ENCODE measurements around the gene CACTIN. TPM values are rescaled to one million over a fixed set of nuclear protein-coding genes. Genes with fewer than 3 reads are reported as not detected.

Gene CACTIN
- total RNA-seq, 1 experiment from 2014 or later, result 33.2 TPM

DNA sequence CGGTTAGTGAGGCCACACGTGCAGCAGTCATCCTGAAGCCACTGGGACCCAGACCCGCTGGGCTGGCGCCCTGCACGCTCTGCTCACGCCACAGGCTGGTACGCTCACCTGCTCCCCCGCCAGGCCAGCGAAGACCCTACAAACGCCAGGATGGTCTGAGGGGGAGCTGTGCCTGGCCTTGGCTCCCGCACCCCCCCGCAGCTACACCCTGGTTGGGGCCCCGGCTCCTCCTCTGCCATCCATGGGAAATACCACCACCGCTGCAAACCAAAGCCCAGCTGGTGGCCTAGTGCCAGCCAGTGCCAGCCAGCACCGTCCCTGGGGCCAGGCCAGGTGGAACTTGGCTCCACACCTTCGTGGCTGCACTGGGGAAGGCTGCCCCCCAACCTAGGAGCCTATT lies 23.3 kb upstream of the CACTIN start:
- ATAC-seq (no peak), DNase-seq (ENCODE audit: low read depth, low spot score) (no peak)
- intact Hi-C loops (cut with micrococcal nuclease), result no loop called here
- no peaks in the 10 kb centered on the region for H3K9me2 ChIP-seq (ENCODE audit: insufficient read depth)
- H3K27me3 ChIP-seq (ENCODE audit: insufficient read depth, low read length), result no peaks in the 10 kb centered on the region
- no peaks in the 10 kb centered on the region for H3K9me3 ChIP-seq (ENCODE audit: control insufficient read depth in 1 of 2, insufficient read depth in 1 of 2, low read depth in 1 of 2, low read length in 2 of 2)
- no TSS peak for BruUV-seq (replicated peaks)
- no peak overlapping the region for H3K4me3 ChIP-seq (replicated peaks in 1 of 2; ENCODE audit: low read depth in 1 of 2, low read length in 2 of 2)
- POLR2A ChIA-PET, result no interaction called here
- no peaks in the 10 kb centered on the region for H3K79me2 ChIP-seq (ENCODE audit: insufficient read depth, low read length)
- no peaks in the 10 kb centered on the region for H3K4me1 ChIP-seq (ENCODE audit: control insufficient read depth in 1 of 2, insufficient read depth in 2 of 2, low read length in 2 of 2)
- TF ChIP-seq EGR1 (IDR thresholded peaks at IDR 0.05; ENCODE audit: low read depth) (no peak), SRF (IDR thresholded peaks at IDR 0.05; ENCODE audit: low read depth) (no peak), SIN3A (IDR thresholded peaks at IDR 0.05; ENCODE audit: low read depth) (no peak), YY1 (IDR thresholded peaks at IDR 0.05; ENCODE audit: extremely low read depth, insufficient replicate concordance, low read depth, low read length) (no peak), POLR2AphosphoS5 (IDR thresholded peaks at IDR 0.05; ENCODE audit: low read depth, low read length) (no peak), CEBPB (IDR thresholded peaks at IDR 0.05; ENCODE audit: low read depth) (no peak), RAD21 (IDR thresholded peaks at IDR 0.05; ENCODE audit: low read depth) (no peak), ZFX (IDR thresholded peaks at IDR 0.05) (no peak), JUND (IDR thresholded peaks at IDR 0.05) (no peak), CBX3 (IDR thresholded peaks at IDR 0.05; ENCODE audit: low read depth) (no peak), TCF7L2 (IDR thresholded peaks at IDR 0.05; ENCODE audit: borderline replicate concordance, extremely low read depth, insufficient read depth, insufficient read length) (no peak)
- TF ChIP-seq, protein P1, sequence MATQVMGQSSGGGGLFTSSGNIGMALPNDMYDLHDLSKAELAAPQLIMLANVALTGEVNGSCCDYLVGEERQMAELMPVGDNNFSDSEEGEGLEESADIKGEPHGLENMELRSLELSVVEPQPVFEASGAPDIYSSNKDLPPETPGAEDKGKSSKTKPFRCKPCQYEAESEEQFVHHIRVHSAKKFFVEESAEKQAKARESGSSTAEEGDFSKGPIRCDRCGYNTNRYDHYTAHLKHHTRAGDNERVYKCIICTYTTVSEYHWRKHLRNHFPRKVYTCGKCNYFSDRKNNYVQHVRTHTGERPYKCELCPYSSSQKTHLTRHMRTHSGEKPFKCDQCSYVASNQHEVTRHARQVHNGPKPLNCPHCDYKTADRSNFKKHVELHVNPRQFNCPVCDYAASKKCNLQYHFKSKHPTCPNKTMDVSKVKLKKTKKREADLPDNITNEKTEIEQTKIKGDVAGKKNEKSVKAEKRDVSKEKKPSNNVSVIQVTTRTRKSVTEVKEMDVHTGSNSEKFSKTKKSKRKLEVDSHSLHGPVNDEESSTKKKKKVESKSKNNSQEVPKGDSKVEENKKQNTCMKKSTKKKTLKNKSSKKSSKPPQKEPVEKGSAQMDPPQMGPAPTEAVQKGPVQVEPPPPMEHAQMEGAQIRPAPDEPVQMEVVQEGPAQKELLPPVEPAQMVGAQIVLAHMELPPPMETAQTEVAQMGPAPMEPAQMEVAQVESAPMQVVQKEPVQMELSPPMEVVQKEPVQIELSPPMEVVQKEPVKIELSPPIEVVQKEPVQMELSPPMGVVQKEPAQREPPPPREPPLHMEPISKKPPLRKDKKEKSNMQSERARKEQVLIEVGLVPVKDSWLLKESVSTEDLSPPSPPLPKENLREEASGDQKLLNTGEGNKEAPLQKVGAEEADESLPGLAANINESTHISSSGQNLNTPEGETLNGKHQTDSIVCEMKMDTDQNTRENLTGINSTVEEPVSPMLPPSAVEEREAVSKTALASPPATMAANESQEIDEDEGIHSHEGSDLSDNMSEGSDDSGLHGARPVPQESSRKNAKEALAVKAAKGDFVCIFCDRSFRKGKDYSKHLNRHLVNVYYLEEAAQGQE (IDR thresholded peaks at IDR 0.05; ENCODE audit: low read depth), result no peak
- TF ChIP-seq, protein P2, sequence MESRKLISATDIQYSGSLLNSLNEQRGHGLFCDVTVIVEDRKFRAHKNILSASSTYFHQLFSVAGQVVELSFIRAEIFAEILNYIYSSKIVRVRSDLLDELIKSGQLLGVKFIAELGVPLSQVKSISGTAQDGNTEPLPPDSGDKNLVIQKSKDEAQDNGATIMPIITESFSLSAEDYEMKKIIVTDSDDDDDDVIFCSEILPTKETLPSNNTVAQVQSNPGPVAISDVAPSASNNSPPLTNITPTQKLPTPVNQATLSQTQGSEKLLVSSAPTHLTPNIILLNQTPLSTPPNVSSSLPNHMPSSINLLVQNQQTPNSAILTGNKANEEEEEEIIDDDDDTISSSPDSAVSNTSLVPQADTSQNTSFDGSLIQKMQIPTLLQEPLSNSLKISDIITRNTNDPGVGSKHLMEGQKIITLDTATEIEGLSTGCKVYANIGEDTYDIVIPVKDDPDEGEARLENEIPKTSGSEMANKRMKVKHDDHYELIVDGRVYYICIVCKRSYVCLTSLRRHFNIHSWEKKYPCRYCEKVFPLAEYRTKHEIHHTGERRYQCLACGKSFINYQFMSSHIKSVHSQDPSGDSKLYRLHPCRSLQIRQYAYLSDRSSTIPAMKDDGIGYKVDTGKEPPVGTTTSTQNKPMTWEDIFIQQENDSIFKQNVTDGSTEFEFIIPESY (IDR thresholded peaks at IDR 0.05; ENCODE audit: extremely low read depth, insufficient replicate concordance, low read length), result no peak
- TF ChIP-seq, protein P3, sequence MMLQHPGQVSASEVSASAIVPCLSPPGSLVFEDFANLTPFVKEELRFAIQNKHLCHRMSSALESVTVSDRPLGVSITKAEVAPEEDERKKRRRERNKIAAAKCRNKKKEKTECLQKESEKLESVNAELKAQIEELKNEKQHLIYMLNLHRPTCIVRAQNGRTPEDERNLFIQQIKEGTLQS (IDR thresholded peaks at IDR 0.05), result no peak
- TF ChIP-seq, protein P4, sequence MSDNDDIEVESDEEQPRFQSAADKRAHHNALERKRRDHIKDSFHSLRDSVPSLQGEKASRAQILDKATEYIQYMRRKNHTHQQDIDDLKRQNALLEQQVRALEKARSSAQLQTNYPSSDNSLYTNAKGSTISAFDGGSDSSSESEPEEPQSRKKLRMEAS (IDR thresholded peaks at IDR 0.05), result no peak
- no peak overlapping the region for H3K27ac ChIP-seq (ENCODE audit: low read depth, low read length)
- no peaks in the 10 kb centered on the region for H4K20me1 ChIP-seq (ENCODE audit: insufficient read depth)
- no peak overlapping the region for H3K4me2 ChIP-seq (ENCODE audit: low read length)
- RAD21 ChIA-PET (ENCODE audit: low non-redundant PET in 1 of 2, low total read pairs in 2 of 2, uncharacterized antibody in 2 of 2, unreplicated experiment in 2 of 2), result no interaction called here
- H2AFZ ChIP-seq (ENCODE audit: low read depth, low read length, poor library complexity, severe bottlenecking), result no peak overlapping the region
- H3K9ac ChIP-seq (ENCODE audit: low read length), result no peak overlapping the region
- H3K36me3 ChIP-seq (ENCODE audit: control insufficient read depth in 1 of 2, insufficient read depth in 2 of 2, low read length in 2 of 2), result peaks cover 0 to 2% of the 10 kb centered on the region in 2 experiments; a peak in 1 of 4 replicates
- CTCF ChIA-PET, result no interaction called here
